Measurements from ENCODE around the gene MED1. TPM values are rescaled to one million over a fixed set of nuclear protein-coding genes. Genes with fewer than 3 reads are reported as not detected.
"Not testable (repeated sequence)": the region's sequence is repeated elsewhere in the genome, so short reads cannot be mapped to it uniquely, and the experiment has no call there.

MED1 gene
- total RNA-seq, 1 donor from 2014 or later, result 41.6 TPM

DNA sequence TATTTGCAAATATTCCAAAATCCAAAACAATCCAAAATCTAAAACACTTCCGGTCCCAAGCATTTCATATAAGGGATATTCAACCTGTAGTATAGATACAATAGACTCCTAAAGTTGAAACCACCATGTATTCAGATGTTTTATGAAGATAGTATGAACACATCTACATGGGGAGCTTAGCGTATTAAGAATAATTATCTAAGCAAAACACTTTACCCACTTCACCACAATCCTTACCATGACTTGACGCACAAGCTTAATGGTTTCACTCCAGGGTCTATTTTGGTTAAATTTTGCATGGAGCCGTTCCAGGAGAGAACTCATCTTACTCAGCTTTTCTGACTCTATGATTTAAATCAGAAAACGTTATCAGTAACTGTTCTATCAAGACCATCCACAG, 3.5 kb downstream of the MED1 start:
- Mint-ChIP-seq H3K4me3 (ENCODE audit: low read depth) (no peak overlapping the region), H3K4me1 (ENCODE audit: low read depth) (peaks cover 8% of the 10 kb centered on the region), H3K9me3 (ENCODE audit: low read depth) (no peaks in the 10 kb centered on the region)

GRCh38 chr17:39443326-39443725, 7.7 kb downstream of the MED1 start:
- H3K4me3 Mint-ChIP-seq (ENCODE audit: low read depth), result no peak overlapping the region
- H3K9me3 Mint-ChIP-seq (ENCODE audit: low read depth), result no peaks in the 10 kb centered on the region
- TF ChIP-seq CTCF (IDR thresholded peaks at IDR 0.05; ENCODE audit: unreplicated experiment), result no peak
- peaks cover 25% of the 10 kb centered on the region for H3K36me3 Mint-ChIP-seq (ENCODE audit: insufficient read depth)
- H3K27ac Mint-ChIP-seq, result no peak overlapping the region
- no peak for DNase-seq (ENCODE audit: low spot score, unreplicated experiment)
- H3K4me1 Mint-ChIP-seq (ENCODE audit: low read depth), result no peaks in the 10 kb centered on the region
- no peaks in the 10 kb centered on the region for H3K27me3 Mint-ChIP-seq

More for the DNA sequence above, 3.5 kb downstream of the MED1 start:
- Mint-ChIP-seq H3K27ac (no peak overlapping the region), H3K36me3 (ENCODE audit: insufficient read depth) (peaks cover 12% of the 10 kb centered on the region), H3K27me3 (no peaks in the 10 kb centered on the region)
- no peak for DNase-seq (ENCODE audit: low spot score, unreplicated experiment)
- TF ChIP-seq CTCF (IDR thresholded peaks at IDR 0.05; ENCODE audit: unreplicated experiment), result no peak

DNA sequence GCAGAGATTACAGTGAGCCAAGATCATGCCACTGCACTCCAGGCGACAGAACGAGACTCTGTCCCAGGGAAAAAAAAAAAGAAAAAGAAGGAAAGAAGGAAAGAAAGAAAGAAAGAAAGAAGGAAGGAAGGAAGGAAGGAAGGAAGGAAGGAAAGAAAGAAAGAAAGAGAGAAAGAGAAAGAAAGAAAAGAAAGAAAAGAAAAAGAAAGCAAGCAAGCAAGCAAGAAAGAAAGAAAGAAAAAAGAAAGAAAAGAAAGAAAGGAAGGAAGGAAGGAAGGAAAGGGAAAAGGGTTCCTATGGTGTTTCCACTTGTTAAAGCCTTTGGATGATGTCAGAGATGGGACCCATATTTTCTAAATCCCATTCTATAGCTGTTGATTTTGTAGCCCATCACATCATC, 11.2 kb downstream of the MED1 start:
- H3K27me3 Mint-ChIP-seq; H3K27ac Mint-ChIP-seq; DNase-seq (ENCODE audit: low spot score, unreplicated experiment); H3K4me1 Mint-ChIP-seq (ENCODE audit: low read depth); H3K4me3 Mint-ChIP-seq (ENCODE audit: low read depth); H3K9me3 Mint-ChIP-seq (ENCODE audit: low read depth): not testable (repeated sequence)
- H3K36me3 Mint-ChIP-seq (ENCODE audit: insufficient read depth), result peaks cover 21% of the 10 kb centered on the region

- Mint-ChIP-seq H3K27me3 (no peaks in the 10 kb centered on the region), H3K9me3 (ENCODE audit: low read depth) (no peaks in the 10 kb centered on the region), H3K36me3 (ENCODE audit: insufficient read depth) (peaks cover 22% of the 10 kb centered on the region), H3K27ac (no peak overlapping the region), H3K4me1 (ENCODE audit: low read depth) (no peaks in the 10 kb centered on the region), H3K4me3 (ENCODE audit: low read depth) (no peak overlapping the region)
- DNase-seq (ENCODE audit: low spot score, unreplicated experiment), result no peak
- no peak for TF ChIP-seq CTCF (IDR thresholded peaks at IDR 0.05; ENCODE audit: unreplicated experiment)
These were observed 21.5 kb downstream of the MED1 start for GRCh38 chr17:39429600-39429999.

GRCh38 chr17:39416141-39416540, 34.9 kb downstream of the MED1 start:
- Mint-ChIP-seq H3K4me1 (ENCODE audit: low read depth) (no peaks in the 10 kb centered on the region), H3K9me3 (ENCODE audit: low read depth) (no peaks in the 10 kb centered on the region), H3K4me3 (ENCODE audit: low read depth) (no peak overlapping the region), H3K36me3 (ENCODE audit: insufficient read depth) (peaks cover 23% of the 10 kb centered on the region), H3K27me3 (no peaks in the 10 kb centered on the region), H3K27ac (no peak overlapping the region)
- no peak for DNase-seq (ENCODE audit: low spot score, unreplicated experiment)
- no peak for TF ChIP-seq CTCF (IDR thresholded peaks at IDR 0.05; ENCODE audit: unreplicated experiment)

DNA sequence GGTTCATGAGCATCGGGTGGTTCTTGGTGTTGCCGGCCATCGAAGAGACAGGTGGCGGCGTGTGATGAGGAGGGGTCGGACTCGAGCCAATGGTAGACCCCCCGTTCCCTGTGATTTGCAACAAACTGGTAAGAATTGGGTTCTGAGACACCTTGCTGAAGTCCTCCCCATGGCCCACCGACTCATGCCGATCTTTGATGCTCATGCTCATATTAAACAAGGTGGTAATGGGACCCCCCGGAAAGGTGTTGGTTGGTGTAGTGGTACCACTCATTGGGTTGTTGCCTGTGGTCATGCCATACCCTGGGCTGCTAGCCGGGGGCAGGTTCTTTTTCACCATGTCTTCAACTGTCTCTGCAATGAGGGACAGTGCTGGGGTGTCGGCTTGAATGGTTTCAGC, 40.8 kb downstream of the MED1 start:
- TF ChIP-seq CTCF (IDR thresholded peaks at IDR 0.05; ENCODE audit: unreplicated experiment), result no peak
- Mint-ChIP-seq H3K36me3 (ENCODE audit: insufficient read depth) (peaks cover 29% of the 10 kb centered on the region), H3K27ac (no peak overlapping the region), H3K4me3 (ENCODE audit: low read depth) (no peak overlapping the region), H3K9me3 (ENCODE audit: low read depth) (no peaks in the 10 kb centered on the region), H3K4me1 (ENCODE audit: low read depth) (no peaks in the 10 kb centered on the region), H3K27me3 (no peaks in the 10 kb centered on the region)
- no peak for DNase-seq (ENCODE audit: low spot score, unreplicated experiment)

Data from progenitor cell of endocrine pancreas (in vitro differentiated cells).